ENCODE measurements around the gene LIN28A. TPM values are rescaled to one million over a fixed set of nuclear protein-coding genes. Genes with fewer than 3 reads are reported as not detected.

LIN28A gene
- total RNA-seq, 1 experiment from 2014 or later: 0.15 TPM

DNA sequence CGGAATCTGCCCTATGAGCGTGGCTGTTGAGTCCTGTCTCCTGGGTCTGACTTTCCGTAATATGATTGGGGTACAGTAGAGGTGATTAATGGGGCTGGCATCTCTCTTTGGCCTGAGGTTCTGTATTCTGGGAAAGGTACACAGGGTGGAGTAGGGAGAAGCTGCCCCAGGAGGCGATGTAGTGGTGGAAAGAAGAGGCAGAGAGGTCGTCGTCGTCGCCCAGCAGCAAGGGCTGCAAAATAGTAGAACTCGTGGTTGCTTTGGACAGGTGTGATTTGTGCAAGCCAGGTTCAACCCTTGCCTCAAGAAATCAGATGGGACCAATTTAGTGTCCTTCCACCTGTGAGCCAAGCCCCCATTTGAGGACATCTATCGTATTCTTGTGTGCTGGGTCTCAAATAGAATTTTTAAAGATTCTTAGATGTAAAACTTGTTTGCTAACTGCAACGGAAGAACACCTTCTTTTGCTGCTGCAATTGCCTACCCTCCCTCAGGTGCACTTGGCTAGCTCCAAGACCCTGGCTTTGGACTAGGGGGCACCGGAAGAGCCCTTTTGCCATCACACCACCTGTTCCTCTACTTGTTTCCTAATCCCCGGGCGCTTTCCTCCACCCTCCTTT lies 60.4 kb downstream of the LIN28A start:
- no TSS peak for BruUV-seq (replicated peaks)
- DNase-seq (ENCODE audit: low spot score): no peak
- intact Hi-C loops (cut with micrococcal nuclease; ENCODE audit: unreplicated experiment): no loop called here
- POLR2A ChIA-PET (ENCODE audit: low non-redundant PET): interaction anchor here (0.9 kb wide), 1 partner anchor 35 kb away, joined by 3 read pairs; no protein-coding TSS in a partner anchor
- Histone ChIP-seq H3K27me3 (replicated peaks; ENCODE audit: insufficient read depth, low read depth, low read length, poor library complexity) (no peaks in the 10 kb centered on the region), H3K9me3 (ENCODE audit: low read depth, low read length, poor library complexity, severe bottlenecking) (no peaks in the 10 kb centered on the region), H3K4me1 (ENCODE audit: insufficient read depth, low read length, poor library complexity, severe bottlenecking) (peaks cover 45% of the 10 kb centered on the region), H3K27ac (ENCODE audit: low read depth, low read length, poor library complexity, severe bottlenecking) (peak overlapping the region; percentile 100), H3K4me3 (ENCODE audit: low read depth, low read length, poor library complexity, severe bottlenecking) (peak overlapping the region; percentile 74), H3K36me3 (ENCODE audit: insufficient read depth, low read length, poor library complexity, severe bottlenecking) (peaks cover 44% of the 10 kb centered on the region)
- CTCF ChIA-PET: no interaction called here
- TF ChIP-seq, protein P1, sequence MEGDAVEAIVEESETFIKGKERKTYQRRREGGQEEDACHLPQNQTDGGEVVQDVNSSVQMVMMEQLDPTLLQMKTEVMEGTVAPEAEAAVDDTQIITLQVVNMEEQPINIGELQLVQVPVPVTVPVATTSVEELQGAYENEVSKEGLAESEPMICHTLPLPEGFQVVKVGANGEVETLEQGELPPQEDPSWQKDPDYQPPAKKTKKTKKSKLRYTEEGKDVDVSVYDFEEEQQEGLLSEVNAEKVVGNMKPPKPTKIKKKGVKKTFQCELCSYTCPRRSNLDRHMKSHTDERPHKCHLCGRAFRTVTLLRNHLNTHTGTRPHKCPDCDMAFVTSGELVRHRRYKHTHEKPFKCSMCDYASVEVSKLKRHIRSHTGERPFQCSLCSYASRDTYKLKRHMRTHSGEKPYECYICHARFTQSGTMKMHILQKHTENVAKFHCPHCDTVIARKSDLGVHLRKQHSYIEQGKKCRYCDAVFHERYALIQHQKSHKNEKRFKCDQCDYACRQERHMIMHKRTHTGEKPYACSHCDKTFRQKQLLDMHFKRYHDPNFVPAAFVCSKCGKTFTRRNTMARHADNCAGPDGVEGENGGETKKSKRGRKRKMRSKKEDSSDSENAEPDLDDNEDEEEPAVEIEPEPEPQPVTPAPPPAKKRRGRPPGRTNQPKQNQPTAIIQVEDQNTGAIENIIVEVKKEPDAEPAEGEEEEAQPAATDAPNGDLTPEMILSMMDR (conservative IDR thresholded peaks at IDR 0.05; ENCODE audit: low read depth, low read length): no peak
- no peak for TF ChIP-seq EZH2 (IDR thresholded peaks at IDR 0.05; ENCODE audit: borderline replicate concordance, low read depth, low read length, poor library complexity, severe bottlenecking)

DNA sequence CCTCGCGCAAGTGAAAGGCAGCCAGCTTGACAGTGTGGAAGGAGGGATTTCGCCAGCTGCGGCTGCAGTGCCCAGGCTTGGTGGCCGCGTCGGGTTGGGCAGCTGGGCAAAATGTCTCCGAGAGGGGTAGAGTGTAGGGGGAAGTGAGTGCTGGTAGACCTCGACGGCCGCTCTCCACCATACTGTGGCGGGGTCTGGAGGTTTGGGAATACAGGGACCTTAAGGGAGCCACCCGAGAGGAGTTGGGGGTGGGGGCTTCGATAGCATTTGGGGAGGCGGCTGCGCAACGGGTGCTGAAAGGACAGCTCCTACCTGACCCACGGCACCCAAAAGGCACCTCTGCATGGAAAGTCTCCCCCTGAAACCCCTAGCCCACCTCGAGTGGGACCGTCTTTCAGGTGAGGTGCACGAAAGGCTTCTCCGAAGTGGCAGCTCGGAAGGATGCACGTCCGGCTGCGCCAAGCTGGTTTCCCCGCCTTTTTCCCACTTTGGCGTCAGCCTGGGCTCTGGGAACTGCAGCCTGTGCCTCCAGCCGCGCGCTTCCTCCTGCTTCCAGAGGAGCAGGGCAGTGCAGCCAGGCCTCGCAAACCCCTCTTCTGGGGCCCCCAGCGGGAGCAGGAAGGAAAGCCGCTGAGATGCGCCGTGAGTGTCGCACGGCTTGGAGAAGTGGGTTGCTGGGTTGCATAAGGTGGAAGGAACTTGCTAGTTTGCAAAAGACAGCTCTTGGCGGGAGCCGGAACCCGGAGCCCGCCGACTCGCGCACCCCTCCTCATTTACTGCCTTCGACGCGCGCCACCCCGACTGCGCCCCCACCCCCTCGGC lies 61.1 kb downstream of the LIN28A start:
- TSS peak; percentile 34 for BruUV-seq (replicated peaks)
- TF ChIP-seq EZH2 (IDR thresholded peaks at IDR 0.05; ENCODE audit: borderline replicate concordance, low read depth, low read length, poor library complexity, severe bottlenecking): no peak
- TF ChIP-seq, protein P1 (conservative IDR thresholded peaks at IDR 0.05; ENCODE audit: low read depth, low read length): 0 out of 2 replicates have a peak, but pooled peaks have one; percentile 16
- H3K4me3 ChIP-seq (ENCODE audit: low read depth, low read length, poor library complexity, severe bottlenecking): peak overlapping the region; percentile 74
- ChIA-PET POLR2A (ENCODE audit: low non-redundant PET) (interaction anchor here (0.6 to 0.9 kb wide), 2 partner anchors 36 to 1087 kb away, joined by 3 read pairs; no protein-coding TSS in a partner anchor), CTCF (no interaction called here)
- H3K4me1 ChIP-seq (ENCODE audit: insufficient read depth, low read length, poor library complexity, severe bottlenecking): peaks cover 45% of the 10 kb centered on the region
- H3K27ac ChIP-seq (ENCODE audit: low read depth, low read length, poor library complexity, severe bottlenecking): peak overlapping the region; percentile 100
- H3K27me3 ChIP-seq (replicated peaks; ENCODE audit: insufficient read depth, low read depth, low read length, poor library complexity): no peaks in the 10 kb centered on the region
- intact Hi-C loops (cut with micrococcal nuclease; ENCODE audit: unreplicated experiment): no loop called here
- H3K36me3 ChIP-seq (ENCODE audit: insufficient read depth, low read length, poor library complexity, severe bottlenecking): peaks cover 47% of the 10 kb centered on the region
- DNase-seq (ENCODE audit: low spot score): peak; percentile 93
- no peaks in the 10 kb centered on the region for H3K9me3 ChIP-seq (ENCODE audit: low read depth, low read length, poor library complexity, severe bottlenecking)

DNA sequence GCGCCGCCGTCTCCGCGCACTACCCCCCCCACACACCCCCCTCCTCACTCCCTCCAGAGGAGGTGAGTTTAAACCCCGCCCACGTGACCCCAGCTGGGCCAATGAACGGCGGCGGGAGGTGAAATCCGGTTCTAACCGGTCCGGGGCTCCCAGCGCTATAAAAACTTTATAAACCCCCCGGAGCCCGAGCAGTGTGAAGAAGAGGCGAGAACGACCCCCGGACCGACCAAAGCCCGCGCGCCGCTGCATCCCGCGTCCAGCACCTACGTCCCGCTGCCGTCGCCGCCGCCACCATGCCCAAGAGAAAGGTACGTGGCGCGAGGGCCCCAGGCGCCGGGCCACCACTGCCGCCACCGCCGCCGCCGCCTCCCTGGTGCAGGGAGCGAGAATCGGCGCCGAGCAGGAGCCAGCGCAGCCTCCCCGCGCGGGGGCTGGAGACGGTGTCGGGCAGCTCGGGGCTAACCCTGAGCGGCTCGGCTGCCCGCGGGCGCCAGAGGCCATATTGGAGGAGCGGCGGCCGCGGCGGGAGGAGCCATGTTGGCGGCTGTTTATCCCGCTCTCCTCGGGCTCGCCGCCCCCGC lies 61.8 kb downstream of the LIN28A start, which contains the start of gene HMGN2:
Gene HMGN2, plus strand, starts transcription at position 121 of the 581 bp plus-strand sequence. Its CDS starts 173 bp downstream, at position 294.
- DNase-seq (ENCODE audit: low spot score): peak; percentile 97
- peaks cover 45% of the 10 kb centered on the region for H3K4me1 ChIP-seq (ENCODE audit: insufficient read depth, low read length, poor library complexity, severe bottlenecking)
- no peaks in the 10 kb centered on the region for H3K27me3 ChIP-seq (replicated peaks; ENCODE audit: insufficient read depth, low read depth, low read length, poor library complexity)
- no peaks in the 10 kb centered on the region for H3K9me3 ChIP-seq (ENCODE audit: low read depth, low read length, poor library complexity, severe bottlenecking)
- no TSS peak for BruUV-seq (replicated peaks)
- POLR2A ChIA-PET (ENCODE audit: low non-redundant PET): interaction anchor here (0.6 kb wide), 1 partner anchor 1086 kb away, joined by 3 read pairs; no protein-coding TSS in a partner anchor
- peaks cover 47% of the 10 kb centered on the region for H3K36me3 ChIP-seq (ENCODE audit: insufficient read depth, low read length, poor library complexity, severe bottlenecking)
- CTCF ChIA-PET: no interaction called here
- intact Hi-C loops (cut with micrococcal nuclease; ENCODE audit: unreplicated experiment): no loop called here
- peak within 1 kb of the TSS; percentile 100 for H3K27ac ChIP-seq (ENCODE audit: low read depth, low read length, poor library complexity, severe bottlenecking)
- peak within 1 kb of the TSS; percentile 74 for H3K4me3 ChIP-seq (ENCODE audit: low read depth, low read length, poor library complexity, severe bottlenecking)
- TF ChIP-seq, protein P1 (conservative IDR thresholded peaks at IDR 0.05; ENCODE audit: low read depth, low read length): no peak
- TF ChIP-seq EZH2 (IDR thresholded peaks at IDR 0.05; ENCODE audit: borderline replicate concordance, low read depth, low read length, poor library complexity, severe bottlenecking): no peak
